ENCODE measurements around the gene MYOM1. TPM values are rescaled to one million over a fixed set of nuclear protein-coding genes. Genes with fewer than 3 reads are reported as not detected.

Gene MYOM1
- total RNA-seq, 1 donor from 2014 or later: 0.46 TPM

DNA sequence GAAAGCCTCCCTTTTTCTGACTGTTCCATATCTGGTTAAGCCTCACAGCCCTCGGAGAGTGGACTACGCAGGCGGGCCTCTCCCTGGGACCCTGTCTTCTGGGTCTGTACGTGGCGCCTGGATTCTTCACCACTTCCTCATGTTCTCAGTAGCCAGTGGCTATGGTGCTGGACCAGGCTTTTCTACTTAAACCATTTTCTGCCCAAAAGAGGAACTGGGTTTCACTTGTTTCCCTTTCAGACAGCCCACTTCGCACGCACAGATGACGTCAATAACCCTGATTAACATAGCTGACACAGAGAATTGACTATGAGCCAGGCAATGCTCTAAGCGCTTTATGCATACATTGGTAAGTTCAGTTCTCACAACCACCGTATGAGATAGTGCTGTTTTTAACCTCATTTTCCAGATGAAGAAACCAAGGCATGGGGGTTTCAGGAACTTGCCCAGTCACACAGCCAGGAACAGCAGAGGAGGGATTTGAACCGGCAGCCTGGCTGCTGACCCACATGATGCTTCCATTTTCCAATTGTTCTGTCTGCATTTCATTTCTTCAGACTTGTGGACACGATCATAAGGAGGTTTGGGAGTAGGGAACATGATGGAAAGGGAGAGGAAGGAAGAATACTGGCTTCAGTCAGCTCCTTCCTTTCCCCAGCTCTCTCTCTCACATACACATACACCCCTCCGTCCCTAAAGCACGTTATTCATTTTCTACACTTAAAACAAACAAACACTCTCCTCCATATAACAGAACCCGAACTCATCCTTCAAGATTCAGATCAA lies 41.7 kb downstream of the MYOM1 start:
- Mint-ChIP-seq H3K9me3 (ENCODE audit: unreplicated experiment) (no peaks in the 10 kb centered on the region), H3K27ac (ENCODE audit: unreplicated experiment) (no peak overlapping the region), H3K27me3 (ENCODE audit: unreplicated experiment) (no peaks in the 10 kb centered on the region), H3K36me3 (ENCODE audit: unreplicated experiment) (no peaks in the 10 kb centered on the region), H3K4me3 (ENCODE audit: unreplicated experiment) (no peak overlapping the region), H3K4me1 (ENCODE audit: unreplicated experiment) (peaks cover 29% of the 10 kb centered on the region)
- TF ChIP-seq, protein P1, sequence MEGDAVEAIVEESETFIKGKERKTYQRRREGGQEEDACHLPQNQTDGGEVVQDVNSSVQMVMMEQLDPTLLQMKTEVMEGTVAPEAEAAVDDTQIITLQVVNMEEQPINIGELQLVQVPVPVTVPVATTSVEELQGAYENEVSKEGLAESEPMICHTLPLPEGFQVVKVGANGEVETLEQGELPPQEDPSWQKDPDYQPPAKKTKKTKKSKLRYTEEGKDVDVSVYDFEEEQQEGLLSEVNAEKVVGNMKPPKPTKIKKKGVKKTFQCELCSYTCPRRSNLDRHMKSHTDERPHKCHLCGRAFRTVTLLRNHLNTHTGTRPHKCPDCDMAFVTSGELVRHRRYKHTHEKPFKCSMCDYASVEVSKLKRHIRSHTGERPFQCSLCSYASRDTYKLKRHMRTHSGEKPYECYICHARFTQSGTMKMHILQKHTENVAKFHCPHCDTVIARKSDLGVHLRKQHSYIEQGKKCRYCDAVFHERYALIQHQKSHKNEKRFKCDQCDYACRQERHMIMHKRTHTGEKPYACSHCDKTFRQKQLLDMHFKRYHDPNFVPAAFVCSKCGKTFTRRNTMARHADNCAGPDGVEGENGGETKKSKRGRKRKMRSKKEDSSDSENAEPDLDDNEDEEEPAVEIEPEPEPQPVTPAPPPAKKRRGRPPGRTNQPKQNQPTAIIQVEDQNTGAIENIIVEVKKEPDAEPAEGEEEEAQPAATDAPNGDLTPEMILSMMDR (IDR thresholded peaks at IDR 0.05): no peak
- no peak for DNase-seq (ENCODE audit: extremely low spot score, unreplicated experiment)

DNA sequence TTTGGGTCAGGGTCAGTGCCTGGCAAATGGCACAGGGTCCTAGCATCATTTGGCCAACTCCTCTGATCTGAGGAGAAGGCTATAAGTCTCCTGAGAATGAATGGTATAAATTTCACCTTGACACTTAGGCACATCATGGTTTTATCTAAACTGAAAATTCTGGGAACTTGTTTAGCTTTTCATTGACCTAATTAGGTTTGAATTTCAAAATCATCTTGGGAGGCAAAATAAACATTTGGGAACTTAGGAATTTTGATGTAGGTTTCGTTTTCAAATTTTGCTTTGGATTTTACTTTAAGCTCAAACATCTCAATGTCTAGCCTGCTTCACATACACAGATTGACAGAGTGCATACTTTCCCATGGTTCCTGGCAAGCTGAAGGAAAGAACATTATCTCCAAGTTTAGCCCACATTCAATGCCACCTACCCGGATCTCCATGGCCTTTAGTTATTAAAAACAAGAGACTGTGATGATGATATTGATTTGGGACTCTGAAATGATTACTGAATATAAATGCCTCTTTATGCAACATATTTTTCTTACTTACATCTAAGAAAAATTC lies 44.5 kb downstream of the MYOM1 start:
- H3K27me3 Mint-ChIP-seq (ENCODE audit: unreplicated experiment): no peaks in the 10 kb centered on the region
- H3K36me3 Mint-ChIP-seq (ENCODE audit: unreplicated experiment): no peaks in the 10 kb centered on the region
- TF ChIP-seq, protein P1 (IDR thresholded peaks at IDR 0.05): no peak
- H3K27ac Mint-ChIP-seq (ENCODE audit: unreplicated experiment): no peak overlapping the region
- H3K4me1 Mint-ChIP-seq (ENCODE audit: unreplicated experiment): peaks cover 25% of the 10 kb centered on the region
- no peak overlapping the region for H3K4me3 Mint-ChIP-seq (ENCODE audit: unreplicated experiment)
- no peaks in the 10 kb centered on the region for H3K9me3 Mint-ChIP-seq (ENCODE audit: unreplicated experiment)
- DNase-seq (ENCODE audit: extremely low spot score, unreplicated experiment): no peak

- Mint-ChIP-seq H3K27me3 (ENCODE audit: unreplicated experiment) (no peaks in the 10 kb centered on the region), H3K9me3 (ENCODE audit: unreplicated experiment) (no peaks in the 10 kb centered on the region), H3K4me1 (ENCODE audit: unreplicated experiment) (peaks cover 12% of the 10 kb centered on the region), H3K27ac (ENCODE audit: unreplicated experiment) (no peak overlapping the region), H3K4me3 (ENCODE audit: unreplicated experiment) (no peak overlapping the region), H3K36me3 (ENCODE audit: unreplicated experiment) (no peaks in the 10 kb centered on the region)
- TF ChIP-seq, protein P1 (IDR thresholded peaks at IDR 0.05): no peak
- no peak for DNase-seq (ENCODE audit: extremely low spot score, unreplicated experiment)
These were observed 47.7 kb downstream of the MYOM1 start for GRCh38 chr18:3172097-3172496.

DNA sequence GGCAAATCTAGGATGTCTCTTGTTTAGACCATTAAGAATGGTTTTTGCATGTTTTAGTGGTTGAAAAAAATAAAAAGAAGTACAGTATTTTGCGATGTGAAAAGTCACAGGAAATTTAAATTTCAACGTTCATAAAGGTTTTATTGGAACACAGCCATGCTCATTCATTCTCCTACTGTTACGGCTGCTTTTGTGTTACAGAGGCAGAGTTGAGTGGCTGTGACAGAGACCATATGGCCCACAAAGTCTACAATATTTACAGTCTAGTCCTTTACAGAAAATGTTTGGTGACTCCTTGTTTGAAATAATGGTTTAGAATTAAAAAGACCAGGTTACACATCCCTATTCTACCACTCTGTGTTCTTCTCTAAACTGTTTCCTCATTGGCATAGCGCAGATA lies 48.1 kb downstream of the MYOM1 start:
- Mint-ChIP-seq H3K27me3 (ENCODE audit: unreplicated experiment) (no peaks in the 10 kb centered on the region), H3K9me3 (ENCODE audit: unreplicated experiment) (no peaks in the 10 kb centered on the region), H3K4me3 (ENCODE audit: unreplicated experiment) (no peak overlapping the region), H3K27ac (ENCODE audit: unreplicated experiment) (no peak overlapping the region), H3K4me1 (ENCODE audit: unreplicated experiment) (peaks cover 12% of the 10 kb centered on the region), H3K36me3 (ENCODE audit: unreplicated experiment) (no peaks in the 10 kb centered on the region)
- no peak for DNase-seq (ENCODE audit: extremely low spot score, unreplicated experiment)
- TF ChIP-seq, protein P1 (IDR thresholded peaks at IDR 0.05): no peak

GRCh38 chr18:3170441-3171161 lies 49.2 kb downstream of the MYOM1 start:
- Mint-ChIP-seq H3K4me1 (ENCODE audit: unreplicated experiment) (peaks cover 12% of the 10 kb centered on the region), H3K9me3 (ENCODE audit: unreplicated experiment) (no peaks in the 10 kb centered on the region), H3K27me3 (ENCODE audit: unreplicated experiment) (no peaks in the 10 kb centered on the region), H3K4me3 (ENCODE audit: unreplicated experiment) (no peak overlapping the region), H3K27ac (ENCODE audit: unreplicated experiment) (no peak overlapping the region), H3K36me3 (ENCODE audit: unreplicated experiment) (no peaks in the 10 kb centered on the region)
- no peak for DNase-seq (ENCODE audit: extremely low spot score, unreplicated experiment)
- TF ChIP-seq, protein P1 (IDR thresholded peaks at IDR 0.05): no peak

Data from osteocyte (in vitro differentiated cells).